Measurements from ENCODE around the gene EPHA6. TPM values are rescaled to one million over a fixed set of nuclear protein-coding genes. Genes with fewer than 3 reads are reported as not detected.

EPHA6 gene
- total and polyA plus RNA-seq, 2 donors (not counting 3 experiments of a cell fraction or from before 2014, with no cell fraction given): not detected

DNA sequence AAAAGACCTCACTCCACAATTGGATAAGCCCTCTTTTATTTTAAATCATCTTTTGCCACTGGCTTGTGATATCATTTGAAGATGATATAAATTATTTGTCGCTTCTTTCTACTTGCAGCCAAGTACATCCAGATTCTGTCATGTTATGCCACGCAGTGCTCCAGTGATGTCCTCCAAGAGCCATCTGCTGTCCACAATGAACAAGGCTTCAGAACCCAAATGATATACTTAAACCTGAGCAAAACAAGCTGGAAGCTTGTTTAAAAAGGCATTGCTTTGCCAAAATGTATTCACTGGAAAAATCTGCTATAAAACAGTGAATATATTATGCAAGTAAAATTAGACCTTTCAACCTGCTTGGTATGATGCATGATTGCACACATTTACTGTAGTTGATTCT lies 891.4 kb downstream of the EPHA6 start:
- no TSS peak for BruUV-seq (replicated peaks)
- dilution Hi-C loops (cut with MboI; ENCODE audit: extremely low pct_ligation_motif_present, low sequenced_read_pairs): no loop called here
- no peaks in the 10 kb centered on the region for H3K4me1 ChIP-seq (ENCODE audit: control insufficient read depth, extremely low read depth, insufficient read depth, low read length)

More for the DNA sequence above, 891.4 kb downstream of the EPHA6 start:
- Histone ChIP-seq H3K27me3 (ENCODE audit: control insufficient read depth in 2 of 2, insufficient read depth in 2 of 2, low read length in 2 of 2) (peaks cover 1 to 2% of the 10 kb centered on the region in 2 experiments), H3K4me2 (ENCODE audit: insufficient read depth, low read length) (no peak overlapping the region), H3K9ac (replicated peaks; ENCODE audit: extremely low read depth, insufficient read depth, low read length) (no peak overlapping the region), H3K9me1 (replicated peaks; ENCODE audit: control insufficient read depth, extremely low read depth, insufficient read depth, low read length) (no peaks in the 10 kb centered on the region), H2AFZ (ENCODE audit: low read depth, low read length) (no peak overlapping the region), H3K9me3 (replicated peaks; ENCODE audit: control insufficient read depth, insufficient read depth, low read length) (no peaks in the 10 kb centered on the region), H3K36me3 (ENCODE audit: control insufficient read depth in 2 of 2, extremely low read depth in 1 of 2, insufficient read depth in 2 of 2, low read length in 2 of 2) (no peaks in the 10 kb centered on the region), H3K79me2 (ENCODE audit: control insufficient read depth, insufficient read depth, low read length) (no peaks in the 10 kb centered on the region), H4K20me1 (replicated peaks; ENCODE audit: control insufficient read depth, extremely low read depth, insufficient read depth, low read length) (no peaks in the 10 kb centered on the region), H3K4me3 (replicated peaks in 1 of 3; ENCODE audit: insufficient read depth in 1 of 3, low read depth in 1 of 3, low read length in 3 of 3) (no peak overlapping the region), H3K27ac (ENCODE audit: insufficient read depth, low read depth, low read length) (no peak overlapping the region)
- intact Hi-C loops (cut with micrococcal nuclease): no loop called here
- TF ChIP-seq FOS (IDR thresholded peaks at IDR 0.05; ENCODE audit: borderline replicate concordance, insufficient read depth, low read length) (no peak), JUN (IDR thresholded peaks at IDR 0.05; ENCODE audit: borderline replicate concordance, insufficient read depth, insufficient read length, low read depth) (no peak), MYC (IDR thresholded peaks at IDR 0.05; ENCODE audit: low read depth, low read length) (no peak), EZH2 (IDR thresholded peaks at IDR 0.05; ENCODE audit: borderline replicate concordance, low read depth, low read length, severe bottlenecking) (no peak), GATA2 (IDR thresholded peaks at IDR 0.05; ENCODE audit: insufficient read depth, insufficient read length, low read depth, low read length) (no peak), POLR2A (IDR thresholded peaks at IDR 0.05; ENCODE audit: low read depth, low read length) (no peak), POLR2AphosphoS5 (IDR thresholded peaks at IDR 0.05; ENCODE audit: insufficient read depth, low read depth, low read length) (no peak)
- TF ChIP-seq, protein P1, sequence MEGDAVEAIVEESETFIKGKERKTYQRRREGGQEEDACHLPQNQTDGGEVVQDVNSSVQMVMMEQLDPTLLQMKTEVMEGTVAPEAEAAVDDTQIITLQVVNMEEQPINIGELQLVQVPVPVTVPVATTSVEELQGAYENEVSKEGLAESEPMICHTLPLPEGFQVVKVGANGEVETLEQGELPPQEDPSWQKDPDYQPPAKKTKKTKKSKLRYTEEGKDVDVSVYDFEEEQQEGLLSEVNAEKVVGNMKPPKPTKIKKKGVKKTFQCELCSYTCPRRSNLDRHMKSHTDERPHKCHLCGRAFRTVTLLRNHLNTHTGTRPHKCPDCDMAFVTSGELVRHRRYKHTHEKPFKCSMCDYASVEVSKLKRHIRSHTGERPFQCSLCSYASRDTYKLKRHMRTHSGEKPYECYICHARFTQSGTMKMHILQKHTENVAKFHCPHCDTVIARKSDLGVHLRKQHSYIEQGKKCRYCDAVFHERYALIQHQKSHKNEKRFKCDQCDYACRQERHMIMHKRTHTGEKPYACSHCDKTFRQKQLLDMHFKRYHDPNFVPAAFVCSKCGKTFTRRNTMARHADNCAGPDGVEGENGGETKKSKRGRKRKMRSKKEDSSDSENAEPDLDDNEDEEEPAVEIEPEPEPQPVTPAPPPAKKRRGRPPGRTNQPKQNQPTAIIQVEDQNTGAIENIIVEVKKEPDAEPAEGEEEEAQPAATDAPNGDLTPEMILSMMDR (IDR thresholded peaks at IDR 0.05; ENCODE audit: extremely low read depth in 1 of 2, insufficient read depth in 1 of 2, low read depth in 1 of 2, low read length in 2 of 2): no peak
- TF ChIP-seq, protein P2, sequence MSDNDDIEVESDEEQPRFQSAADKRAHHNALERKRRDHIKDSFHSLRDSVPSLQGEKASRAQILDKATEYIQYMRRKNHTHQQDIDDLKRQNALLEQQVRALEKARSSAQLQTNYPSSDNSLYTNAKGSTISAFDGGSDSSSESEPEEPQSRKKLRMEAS (IDR thresholded peaks at IDR 0.05; ENCODE audit: insufficient read depth, insufficient read length): no peak
- ChIA-PET CTCF (no interaction called here), POLR2A (no interaction called here)
- no peak for DNase-seq (ENCODE audit: low read depth, low spot score)
- no peak for FAIRE-seq

Measured in endothelial cell of umbilical vein (primary cell).